NCI-H2196 (cell line): ENCODE results near the gene STXBP3.

Experiments
- DNase-seq: peaks from one replicate; lab custom pipeline; 2025; ENCODE audit not compliant: unreplicated experiment; lab: John Stamatoyannopoulos, UW

The STXBP3 gene

GRCh38 chr1:108799001-108799400, 52.5 kb downstream of the STXBP3 start:
- no peak for DNase-seq

- no peak for DNase-seq
These were observed 54.6 kb downstream of the STXBP3 start for GRCh38 chr1:108801101-108801500.

GRCh38 chr1:108803548-108803947, 57.1 kb downstream of the STXBP3 start:
- DNase-seq = no peak

GRCh38 chr1:108808438-108808837, 62.0 kb downstream of the STXBP3 start:
- DNase-seq = no peak

- no peak for DNase-seq
These were observed 65.1 kb downstream of the STXBP3 start for GRCh38 chr1:108811611-108812010.

- no peak for DNase-seq
These were observed 66.9 kb downstream of the STXBP3 start for GRCh38 chr1:108813326-108813725.

- no peak for DNase-seq
These were observed 68.1 kb downstream of the STXBP3 start for GRCh38 chr1:108814343-108815125.

GRCh38 chr1:108815566-108815965, 69.1 kb downstream of the STXBP3 start:
- no peak for DNase-seq

GRCh38 chr1:108816049-108816893, 69.8 kb downstream of the STXBP3 start:
- peak; percentile 75 for DNase-seq

GRCh38 chr1:108817016-108817415, 70.5 kb downstream of the STXBP3 start:
- no peak for DNase-seq

GRCh38 chr1:108817811-108818210, 71.3 kb downstream of the STXBP3 start:
- no peak for DNase-seq

- no peak for DNase-seq
These were observed 73.4 kb downstream of the STXBP3 start for GRCh38 chr1:108819878-108820277.

GRCh38 chr1:108823632-108824031, 77.2 kb downstream of the STXBP3 start:
- no peak for DNase-seq

GRCh38 chr1:108824051-108824450, 77.6 kb downstream of the STXBP3 start:
- DNase-seq = no peak

GRCh38 chr1:108826081-108826635, 79.7 kb downstream of the STXBP3 start:
- DNase-seq = no peak

GRCh38 chr1:108828074-108828961, 81.8 kb downstream of the STXBP3 start:
- DNase-seq = peak; percentile 76

GRCh38 chr1:108829498-108829916, 83.0 kb downstream of the STXBP3 start:
- peak; percentile 85 for DNase-seq

GRCh38 chr1:108830119-108831008, 83.9 kb downstream of the STXBP3 start:
- peak; percentile 56 for DNase-seq

GRCh38 chr1:108831225-108831624, 84.8 kb downstream of the STXBP3 start:
- DNase-seq = no peak

- DNase-seq = no peak
These were observed 86.5 kb downstream of the STXBP3 start for GRCh38 chr1:108832929-108833328.
